ENCODE data around the gene JPH4.

Gene JPH4

DNA sequence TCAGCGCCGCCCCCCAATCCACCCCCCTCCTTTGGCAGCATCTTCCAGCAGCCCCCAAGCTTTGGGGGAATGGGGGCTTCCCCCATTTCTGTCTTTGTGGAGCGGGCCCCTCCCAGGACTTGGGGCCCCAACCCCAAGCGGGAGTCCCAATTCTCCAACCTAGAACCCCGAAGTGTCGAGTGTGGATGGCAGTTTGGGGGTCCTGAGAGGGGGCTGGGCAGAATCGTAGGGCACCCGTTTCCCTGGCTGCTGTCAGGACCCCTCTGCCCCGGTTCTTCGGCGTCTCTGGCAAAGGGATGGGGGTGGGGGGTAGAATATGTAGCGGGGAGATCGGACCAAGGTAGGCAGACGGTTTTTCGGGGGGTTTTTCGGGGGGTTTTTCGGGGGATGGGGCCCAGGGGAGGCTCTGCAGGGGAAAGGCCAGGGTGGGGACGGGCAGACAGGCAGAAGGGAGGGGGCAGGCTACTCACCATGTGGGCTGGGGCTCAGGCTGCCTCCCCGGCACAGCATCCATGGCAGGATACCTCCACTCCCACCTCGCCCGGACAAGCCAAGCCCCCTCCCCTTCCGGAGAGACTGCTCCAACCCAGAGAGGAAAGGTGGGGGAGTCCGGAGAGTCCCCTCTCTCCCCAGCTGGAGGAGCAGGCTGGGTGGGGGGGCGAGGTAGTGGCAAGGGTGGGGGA is 739 bp downstream of the JPH4 start:
- peak; percentile 58 for ATAC-seq
- TF ChIP-seq CSDC2 (CRISPR knock-in tag; IDR thresholded peaks at IDR 0.05) (no peak), ZNF565 (CRISPR knock-in tag; conservative IDR thresholded peaks at IDR 0.05; ENCODE audit: low read depth) (no peak), ZNF70 (CRISPR knock-in tag; IDR thresholded peaks at IDR 0.05) (no peak)
- TF ChIP-seq, protein P1, sequence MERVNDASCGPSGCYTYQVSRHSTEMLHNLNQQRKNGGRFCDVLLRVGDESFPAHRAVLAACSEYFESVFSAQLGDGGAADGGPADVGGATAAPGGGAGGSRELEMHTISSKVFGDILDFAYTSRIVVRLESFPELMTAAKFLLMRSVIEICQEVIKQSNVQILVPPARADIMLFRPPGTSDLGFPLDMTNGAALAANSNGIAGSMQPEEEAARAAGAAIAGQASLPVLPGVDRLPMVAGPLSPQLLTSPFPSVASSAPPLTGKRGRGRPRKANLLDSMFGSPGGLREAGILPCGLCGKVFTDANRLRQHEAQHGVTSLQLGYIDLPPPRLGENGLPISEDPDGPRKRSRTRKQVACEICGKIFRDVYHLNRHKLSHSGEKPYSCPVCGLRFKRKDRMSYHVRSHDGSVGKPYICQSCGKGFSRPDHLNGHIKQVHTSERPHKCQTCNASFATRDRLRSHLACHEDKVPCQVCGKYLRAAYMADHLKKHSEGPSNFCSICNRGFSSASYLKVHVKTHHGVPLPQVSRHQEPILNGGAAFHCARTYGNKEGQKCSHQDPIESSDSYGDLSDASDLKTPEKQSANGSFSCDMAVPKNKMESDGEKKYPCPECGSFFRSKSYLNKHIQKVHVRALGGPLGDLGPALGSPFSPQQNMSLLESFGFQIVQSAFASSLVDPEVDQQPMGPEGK (CRISPR knock-in tag; IDR thresholded peaks at IDR 0.05; ENCODE audit: borderline replicate concordance), result no peak
- TF ChIP-seq, protein P2, sequence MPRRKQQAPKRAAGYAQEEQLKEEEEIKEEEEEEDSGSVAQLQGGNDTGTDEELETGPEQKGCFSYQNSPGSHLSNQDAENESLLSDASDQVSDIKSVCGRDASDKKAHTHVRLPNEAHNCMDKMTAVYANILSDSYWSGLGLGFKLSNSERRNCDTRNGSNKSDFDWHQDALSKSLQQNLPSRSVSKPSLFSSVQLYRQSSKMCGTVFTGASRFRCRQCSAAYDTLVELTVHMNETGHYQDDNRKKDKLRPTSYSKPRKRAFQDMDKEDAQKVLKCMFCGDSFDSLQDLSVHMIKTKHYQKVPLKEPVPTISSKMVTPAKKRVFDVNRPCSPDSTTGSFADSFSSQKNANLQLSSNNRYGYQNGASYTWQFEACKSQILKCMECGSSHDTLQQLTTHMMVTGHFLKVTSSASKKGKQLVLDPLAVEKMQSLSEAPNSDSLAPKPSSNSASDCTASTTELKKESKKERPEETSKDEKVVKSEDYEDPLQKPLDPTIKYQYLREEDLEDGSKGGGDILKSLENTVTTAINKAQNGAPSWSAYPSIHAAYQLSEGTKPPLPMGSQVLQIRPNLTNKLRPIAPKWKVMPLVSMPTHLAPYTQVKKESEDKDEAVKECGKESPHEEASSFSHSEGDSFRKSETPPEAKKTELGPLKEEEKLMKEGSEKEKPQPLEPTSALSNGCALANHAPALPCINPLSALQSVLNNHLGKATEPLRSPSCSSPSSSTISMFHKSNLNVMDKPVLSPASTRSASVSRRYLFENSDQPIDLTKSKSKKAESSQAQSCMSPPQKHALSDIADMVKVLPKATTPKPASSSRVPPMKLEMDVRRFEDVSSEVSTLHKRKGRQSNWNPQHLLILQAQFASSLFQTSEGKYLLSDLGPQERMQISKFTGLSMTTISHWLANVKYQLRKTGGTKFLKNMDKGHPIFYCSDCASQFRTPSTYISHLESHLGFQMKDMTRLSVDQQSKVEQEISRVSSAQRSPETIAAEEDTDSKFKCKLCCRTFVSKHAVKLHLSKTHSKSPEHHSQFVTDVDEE (CRISPR knock-in tag; IDR thresholded peaks at IDR 0.05), result no peak

DNA sequence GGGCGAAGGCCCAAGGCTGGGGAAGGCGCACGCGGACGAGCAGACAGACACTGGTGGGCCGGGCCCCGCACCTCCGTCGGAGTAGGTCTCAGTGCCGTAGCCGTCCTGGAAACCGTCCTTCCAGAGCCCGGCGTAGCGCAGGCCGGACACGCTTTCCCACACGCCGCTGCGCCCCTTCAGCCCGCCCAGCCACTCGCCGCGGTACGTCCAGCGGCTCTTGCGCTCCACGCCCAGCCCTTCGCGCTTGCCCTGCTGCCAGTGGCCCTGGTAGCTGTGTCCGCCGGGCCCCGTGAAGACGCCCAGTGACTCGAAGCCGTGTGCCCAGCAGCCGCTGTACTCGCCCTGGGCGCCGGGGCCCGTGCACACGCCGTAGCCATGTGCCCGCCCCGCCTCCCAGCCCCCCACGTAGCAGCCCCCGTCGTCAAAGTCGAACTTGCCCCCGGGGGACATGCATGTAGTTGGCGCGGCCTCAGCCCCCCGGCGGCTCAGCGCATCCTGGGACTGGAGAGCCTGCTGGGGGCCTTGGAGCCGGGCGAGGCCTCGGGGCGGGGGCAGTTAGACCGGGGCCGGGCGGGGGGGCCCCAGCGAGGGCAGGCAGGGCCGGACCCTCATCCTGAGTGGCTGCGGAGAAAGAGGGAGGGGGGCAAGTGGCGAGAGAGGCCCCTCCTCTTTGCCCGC is 1.4 kb downstream of the JPH4 start:
- no peak for TF ChIP-seq ZNF8 (CRISPR knock-in tag; IDR thresholded peaks at IDR 0.05)
- TF ChIP-seq, protein P1 (CRISPR knock-in tag; IDR thresholded peaks at IDR 0.05; ENCODE audit: borderline replicate concordance), result peak; percentile 78
- TF ChIP-seq ZNF565 (CRISPR knock-in tag; conservative IDR thresholded peaks at IDR 0.05; ENCODE audit: low read depth), result no peak
- peak; percentile 53 for ATAC-seq

DNA sequence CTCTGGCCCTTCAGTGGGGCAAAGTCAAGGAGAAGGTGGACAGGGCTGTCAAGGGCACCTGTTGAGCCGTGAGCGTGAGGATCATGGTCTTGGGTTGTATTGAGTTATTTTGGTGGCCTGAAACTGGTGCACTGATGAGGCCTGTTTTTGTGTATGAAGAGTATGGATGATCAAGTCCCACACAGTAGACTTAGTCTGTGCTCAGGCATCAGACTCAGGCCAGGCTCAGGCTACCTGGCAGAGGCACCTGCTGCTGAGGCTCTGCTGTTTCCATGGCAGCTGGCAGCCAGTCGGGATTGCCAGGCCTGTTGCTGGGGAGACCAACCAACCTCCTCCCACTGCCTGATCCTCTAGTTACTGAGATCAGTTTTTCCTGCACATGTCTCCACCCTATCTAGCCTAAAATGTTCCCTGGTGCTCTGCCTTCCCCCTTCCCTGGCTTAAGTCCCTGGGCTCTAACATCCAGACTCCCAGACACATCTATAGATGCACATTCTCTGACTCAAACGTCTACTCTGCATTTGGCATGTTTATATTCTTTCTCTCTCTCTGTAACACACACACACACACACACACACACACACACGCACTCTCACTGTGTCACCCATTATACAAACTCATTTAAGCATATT is 5.1 kb downstream of the JPH4 start:
- TF ChIP-seq ZNF8 (CRISPR knock-in tag; IDR thresholded peaks at IDR 0.05) (no peak), ZFP3 (CRISPR knock-in tag; IDR thresholded peaks at IDR 0.05) (no peak), ZC3H10 (CRISPR knock-in tag; IDR thresholded peaks at IDR 0.05) (no peak), CSDC2 (CRISPR knock-in tag; IDR thresholded peaks at IDR 0.05) (no peak), TOX (CRISPR knock-in tag; IDR thresholded peaks at IDR 0.05; ENCODE audit: borderline replicate concordance) (no peak), ARNTL (CRISPR knock-in tag; IDR thresholded peaks at IDR 0.05; ENCODE audit: borderline replicate concordance, low read depth) (no peak), ESRRG (CRISPR knock-in tag; IDR thresholded peaks at IDR 0.05) (no peak), RARB (CRISPR knock-in tag; IDR thresholded peaks at IDR 0.05) (no peak), ISL1 (CRISPR knock-in tag; IDR thresholded peaks at IDR 0.05) (no peak), ZFP30 (CRISPR knock-in tag; IDR thresholded peaks at IDR 0.05) (no peak), GLIS3 (CRISPR knock-in tag; IDR thresholded peaks at IDR 0.05) (no peak), ZNF565 (CRISPR knock-in tag; conservative IDR thresholded peaks at IDR 0.05; ENCODE audit: low read depth) (no peak), ZNF70 (CRISPR knock-in tag; IDR thresholded peaks at IDR 0.05) (no peak), TCF4 (CRISPR knock-in tag; IDR thresholded peaks at IDR 0.05; ENCODE audit: borderline replicate concordance) (no peak)
- TF ChIP-seq, protein P3, sequence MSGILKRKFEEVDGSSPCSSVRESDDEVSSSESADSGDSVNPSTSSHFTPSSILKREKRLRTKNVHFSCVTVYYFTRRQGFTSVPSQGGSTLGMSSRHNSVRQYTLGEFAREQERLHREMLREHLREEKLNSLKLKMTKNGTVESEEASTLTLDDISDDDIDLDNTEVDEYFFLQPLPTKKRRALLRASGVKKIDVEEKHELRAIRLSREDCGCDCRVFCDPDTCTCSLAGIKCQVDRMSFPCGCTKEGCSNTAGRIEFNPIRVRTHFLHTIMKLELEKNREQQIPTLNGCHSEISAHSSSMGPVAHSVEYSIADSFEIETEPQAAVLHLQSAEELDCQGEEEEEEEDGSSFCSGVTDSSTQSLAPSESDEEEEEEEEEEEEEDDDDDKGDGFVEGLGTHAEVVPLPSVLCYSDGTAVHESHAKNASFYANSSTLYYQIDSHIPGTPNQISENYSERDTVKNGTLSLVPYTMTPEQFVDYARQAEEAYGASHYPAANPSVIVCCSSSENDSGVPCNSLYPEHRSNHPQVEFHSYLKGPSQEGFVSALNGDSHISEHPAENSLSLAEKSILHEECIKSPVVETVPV (CRISPR knock-in tag; IDR thresholded peaks at IDR 0.05), result no peak
- TF ChIP-seq, protein P4, sequence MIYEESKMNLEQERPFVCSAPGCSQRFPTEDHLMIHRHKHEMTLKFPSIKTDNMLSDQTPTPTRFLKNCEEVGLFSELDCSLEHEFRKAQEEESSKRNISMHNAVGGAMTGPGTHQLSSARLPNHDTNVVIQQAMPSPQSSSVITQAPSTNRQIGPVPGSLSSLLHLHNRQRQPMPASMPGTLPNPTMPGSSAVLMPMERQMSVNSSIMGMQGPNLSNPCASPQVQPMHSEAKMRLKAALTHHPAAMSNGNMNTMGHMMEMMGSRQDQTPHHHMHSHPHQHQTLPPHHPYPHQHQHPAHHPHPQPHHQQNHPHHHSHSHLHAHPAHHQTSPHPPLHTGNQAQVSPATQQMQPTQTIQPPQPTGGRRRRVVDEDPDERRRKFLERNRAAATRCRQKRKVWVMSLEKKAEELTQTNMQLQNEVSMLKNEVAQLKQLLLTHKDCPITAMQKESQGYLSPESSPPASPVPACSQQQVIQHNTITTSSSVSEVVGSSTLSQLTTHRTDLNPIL (CRISPR knock-in tag; IDR thresholded peaks at IDR 0.05; ENCODE audit: low read depth), result no peak
- TF ChIP-seq, protein P5, sequence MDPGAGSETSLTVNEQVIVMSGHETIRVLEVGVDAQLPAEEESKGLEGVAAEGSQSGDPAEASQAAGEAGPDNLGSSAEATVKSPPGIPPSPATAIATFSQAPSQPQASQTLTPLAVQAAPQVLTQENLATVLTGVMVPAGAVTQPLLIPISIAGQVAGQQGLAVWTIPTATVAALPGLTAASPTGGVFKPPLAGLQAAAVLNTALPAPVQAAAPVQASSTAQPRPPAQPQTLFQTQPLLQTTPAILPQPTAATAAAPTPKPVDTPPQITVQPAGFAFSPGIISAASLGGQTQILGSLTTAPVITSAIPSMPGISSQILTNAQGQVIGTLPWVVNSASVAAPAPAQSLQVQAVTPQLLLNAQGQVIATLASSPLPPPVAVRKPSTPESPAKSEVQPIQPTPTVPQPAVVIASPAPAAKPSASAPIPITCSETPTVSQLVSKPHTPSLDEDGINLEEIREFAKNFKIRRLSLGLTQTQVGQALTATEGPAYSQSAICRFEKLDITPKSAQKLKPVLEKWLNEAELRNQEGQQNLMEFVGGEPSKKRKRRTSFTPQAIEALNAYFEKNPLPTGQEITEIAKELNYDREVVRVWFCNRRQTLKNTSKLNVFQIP (CRISPR knock-in tag; IDR thresholded peaks at IDR 0.05; ENCODE audit: borderline replicate concordance, low read depth), result no peak
- no peak for ATAC-seq
